Aortic smooth muscle cell (primary cell): ENCODE results near the gene CCL21. TPM values are rescaled to one million over a fixed set of nuclear protein-coding genes. Genes with fewer than 3 reads are reported as not detected.

Source experiments
- total RNA-seq: library from RNA; depleted of rRNA; stranded (reverse); fragments of >200 nt; gene quantifications from 2 replicates; pipeline ENCODE4 v1.2.3, GENCODE V29; 2014

The CCL21 gene
- total RNA-seq, result not detected in 2 replicates

GRCh38 chr9:34710023-34710422 is at the start of gene CCL21:
Gene CCL21 (minus strand): TSS chr9:34710136. CDS start chr9:34710066, 70 bp downstream.

GRCh38 chr9:34690983-34691935 is 18.7 kb downstream of the CCL21 start, which contains the start of gene CCL19:
Gene CCL19 (minus strand): TSS chr9:34691276. CDS start chr9:34691139, 137 bp downstream.

GRCh38 chr9:34662526-34663302 is 47.2 kb downstream of the CCL21 start, which contains the start of gene CCL27:
Gene CCL27 (minus strand): TSS chr9:34662657. CDS start chr9:34662633, 24 bp downstream.

Other genes starting within 250 kb of the CCL21 start
- not detected in 2 replicates for gene ENHO, start 187.1 kb downstream of the CCL21 start, total RNA-seq
- gene CNTFR, start 120.4 kb downstream of the CCL21 start, total RNA-seq, result not detected in 2 replicates
- gene RPP25L, start 98.0 kb downstream of the CCL21 start, total RNA-seq, result 13.1 and 13.2 TPM in 2 replicates
- 147 and 175 TPM in 2 replicates for gene DCTN3, start 89.6 kb downstream of the CCL21 start, total RNA-seq
- gene ARID3C, start 81.1 kb downstream of the CCL21 start, total RNA-seq, result 0.31 TPM in 1 of 2 replicates, not detected in the other
- gene SIGMAR1, start 72.3 kb downstream of the CCL21 start, total RNA-seq, result 40.0 and 56.3 TPM in 2 replicates
- 26.8 and 34.8 TPM in 2 replicates for gene GALT, start 63.5 kb downstream of the CCL21 start, total RNA-seq
- 23.4 and 31.1 TPM in 2 replicates for gene IL11RA, start 58.0 kb downstream of the CCL21 start, total RNA-seq
- not detected in 2 replicates for gene CCL27, start 47.5 kb downstream of the CCL21 start, total RNA-seq
- gene CCL19, start 18.9 kb downstream of the CCL21 start, total RNA-seq, result not detected in 2 replicates
- 0.06 and 0.13 TPM in 2 replicates for gene PHF24, start 248.1 kb upstream of the CCL21 start, total RNA-seq